Occipital lobe (tissue), 2 donors: ENCODE results near the gene ZNF318. TPM values are rescaled to one million over a fixed set of nuclear protein-coding genes. Genes with fewer than 3 reads are reported as not detected.

Experiments used
- DNase-seq: peaks from one replicate; lab custom pipeline; 2025; lab: John Stamatoyannopoulos, UW
- total RNA-seq: library from RNA; depleted of rRNA; stranded (reverse); fragments of >200 nt; gene quantifications from one replicate; pipeline ENCODE4 v1.2.3, GENCODE V29; 2014

The ZNF318 gene
- total RNA-seq, 1 donor from 2014 or later = 12.9 TPM

DNA sequence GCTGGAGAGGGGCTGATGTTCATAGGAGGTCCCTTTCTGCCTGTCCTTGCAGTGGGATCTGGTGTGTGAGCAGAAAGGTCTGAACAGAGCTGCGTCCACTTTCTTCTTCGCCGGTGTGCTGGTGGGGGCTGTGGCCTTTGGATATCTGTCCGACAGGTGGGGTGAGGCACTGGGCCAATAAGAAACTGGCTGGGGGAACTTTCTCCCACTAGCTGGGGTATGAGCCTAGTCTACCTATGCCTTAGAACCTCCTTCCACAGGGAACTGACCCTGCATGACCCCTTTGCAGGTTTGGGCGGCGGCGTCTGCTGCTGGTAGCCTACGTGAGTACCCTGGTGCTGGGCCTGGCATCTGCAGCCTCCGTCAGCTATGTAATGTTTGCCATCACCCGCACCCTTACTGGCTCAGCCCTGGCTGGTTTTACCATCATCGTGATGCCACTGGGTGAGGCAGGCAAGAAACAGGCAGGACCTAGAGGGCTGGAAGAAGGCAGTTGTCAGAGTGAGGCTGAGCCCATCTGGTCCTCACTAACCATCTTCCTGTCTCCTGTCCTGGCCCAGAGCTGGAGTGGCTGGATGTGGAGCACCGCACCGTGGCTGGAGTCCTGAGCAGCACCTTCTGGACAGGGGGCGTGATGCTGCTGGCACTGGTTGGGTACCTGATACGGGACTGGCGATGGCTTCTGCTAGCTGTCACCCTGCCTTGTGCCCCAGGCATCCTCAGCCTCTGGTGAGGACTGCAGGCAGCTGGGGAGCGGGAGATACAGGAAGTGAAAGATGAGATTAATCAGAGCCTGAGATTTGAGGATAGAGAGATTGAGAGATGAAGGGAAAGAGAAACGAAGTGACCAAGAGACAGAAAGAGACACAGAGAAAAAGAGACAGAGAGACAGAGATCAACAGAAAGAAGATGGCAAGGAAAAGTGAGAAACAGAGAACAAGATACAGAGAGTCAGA is 69.8 kb downstream of the ZNF318 start:
- DNase-seq = no peak

GRCh38 chr6:43298565-43299337 is 70.7 kb downstream of the ZNF318 start:
- DNase-seq = no peak

DNA sequence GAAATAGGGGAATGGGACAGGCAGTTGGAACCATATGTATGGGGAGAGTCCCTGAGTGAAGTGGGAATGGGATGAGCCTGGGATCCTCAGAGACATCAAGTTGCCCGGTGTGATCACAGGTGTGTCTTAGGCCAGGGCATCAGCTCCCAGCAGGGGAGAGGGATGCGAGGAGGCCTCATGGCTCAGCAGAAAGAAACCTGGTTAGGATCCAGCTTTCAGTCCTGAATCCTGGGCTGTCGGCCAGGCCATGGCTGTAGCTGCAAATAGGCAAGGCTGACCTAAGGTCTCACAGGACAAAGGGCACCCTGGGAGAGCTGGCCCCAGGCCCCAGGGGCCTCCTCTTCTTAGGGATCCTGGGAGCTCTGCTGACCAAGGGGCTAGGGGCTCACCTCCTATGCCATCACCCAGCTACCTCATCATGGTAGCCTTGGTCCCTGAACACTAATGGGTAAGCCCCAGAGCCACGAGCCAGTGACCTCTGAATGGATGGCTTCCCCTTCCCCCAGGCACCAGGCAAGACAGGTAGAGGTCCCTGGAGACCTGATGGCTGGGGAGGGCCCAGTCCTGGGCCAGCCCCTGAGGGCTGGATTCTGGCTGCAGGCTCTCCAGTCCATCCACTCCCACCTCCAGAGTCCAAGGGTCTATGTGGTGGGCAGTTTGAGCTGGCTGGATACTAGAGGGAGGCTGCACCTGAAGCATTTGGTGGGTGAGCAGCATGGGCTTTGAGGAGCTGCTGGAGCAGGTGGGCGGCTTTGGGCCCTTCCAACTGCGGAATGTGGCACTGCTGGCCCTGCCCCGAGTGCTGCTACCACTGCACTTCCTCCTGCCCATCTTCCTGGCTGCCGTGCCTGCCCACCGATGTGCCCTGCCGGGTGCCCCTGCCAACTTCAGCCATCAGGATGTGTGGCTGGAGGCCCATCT is 71.5 kb downstream of the ZNF318 start, which contains the start of gene SLC22A7:
Gene SLC22A7, plus strand, starts transcription at position 617 of the 921 bp plus-strand sequence. Its CDS starts 99 bp downstream, at position 716.
- DNase-seq = no peak

- DNase-seq = no peak
Observed at GRCh38 chr6:43296780-43297497, 72.5 kb downstream of the ZNF318 start.

DNA sequence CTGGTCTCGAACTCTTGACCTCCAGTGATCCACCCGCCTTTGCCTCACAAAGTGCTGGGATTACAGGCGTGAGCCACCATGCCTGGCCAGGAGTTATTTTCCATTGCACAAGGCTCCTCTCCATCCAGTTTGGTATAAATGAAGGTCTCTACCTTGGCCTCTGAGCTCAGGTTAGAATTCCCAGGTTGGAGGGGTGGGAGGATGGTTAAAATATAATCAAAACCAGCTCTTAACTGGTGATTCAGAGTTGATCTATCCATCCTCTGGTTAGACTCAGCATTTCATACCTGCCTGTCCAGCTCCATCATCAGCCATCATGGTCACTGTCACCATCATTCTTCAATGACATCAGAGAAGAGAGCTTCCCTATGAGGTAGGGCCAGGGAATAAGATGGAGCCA is 74.0 kb downstream of the ZNF318 start:
- no peak for DNase-seq

GRCh38 chr6:43294536-43294935 is 74.9 kb downstream of the ZNF318 start:
- DNase-seq = no peak

DNA sequence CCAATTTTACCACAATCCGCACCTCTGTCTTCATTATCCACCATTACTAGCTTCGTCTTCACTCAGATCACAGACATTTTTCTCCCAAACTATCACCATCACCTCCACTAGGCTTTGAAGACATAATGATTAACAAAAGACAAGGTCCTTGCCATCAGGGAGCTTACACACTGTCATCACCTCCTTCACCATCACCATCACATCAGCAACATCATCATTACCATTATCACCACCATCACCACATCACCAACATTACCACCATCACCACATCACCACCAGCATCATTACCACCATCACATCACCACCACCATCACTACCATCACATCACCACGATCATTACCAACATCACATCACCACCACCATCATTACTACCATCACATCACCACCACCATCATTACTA is 75.7 kb downstream of the ZNF318 start:
- DNase-seq = no peak

GRCh38 chr6:43292763-43293318 is 76.6 kb downstream of the ZNF318 start:
- no peak for DNase-seq

- no peak for DNase-seq
Observed at GRCh38 chr6:43292341-43292740, 77.1 kb downstream of the ZNF318 start.

DNA sequence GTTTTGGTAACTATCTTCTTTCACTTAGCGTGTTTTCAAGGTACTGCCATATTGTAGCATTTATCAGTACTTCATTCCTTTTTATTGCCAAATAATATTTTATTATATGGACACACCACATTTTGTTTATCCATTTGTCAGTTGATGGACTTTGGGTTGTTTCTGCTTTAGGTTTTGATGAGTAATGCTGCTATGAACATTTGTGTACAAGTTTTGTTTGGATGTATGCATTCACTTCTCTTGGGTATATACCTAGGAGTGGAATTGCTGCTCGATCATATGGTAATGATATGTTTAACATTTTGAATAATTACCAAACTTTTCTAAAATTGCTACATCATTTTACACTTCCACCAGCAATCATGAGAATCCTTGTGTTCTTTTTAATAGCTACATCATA is 77.7 kb downstream of the ZNF318 start:
- no peak for DNase-seq

DNA sequence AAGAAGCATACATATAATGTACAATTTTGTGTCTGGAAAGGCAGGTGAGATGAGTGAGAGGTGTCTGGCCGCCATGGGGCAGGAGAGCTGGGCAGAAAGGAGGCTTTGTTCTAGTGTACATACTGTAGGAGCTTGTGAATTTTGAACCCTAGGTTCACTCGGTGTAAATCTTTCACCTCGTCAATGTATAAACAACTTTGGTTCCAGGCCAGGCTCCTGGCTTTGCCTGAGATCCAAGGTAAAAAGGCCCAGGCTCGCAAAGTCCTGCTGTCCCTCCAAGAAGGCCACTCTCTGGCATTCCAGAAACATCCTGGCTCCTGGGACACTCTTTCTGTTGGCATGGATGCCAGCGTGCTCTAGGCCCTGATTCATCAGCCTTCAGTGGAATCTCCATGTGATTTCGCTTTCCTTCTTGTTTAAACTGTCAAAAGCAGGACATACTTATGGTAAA is 78.5 kb downstream of the ZNF318 start:
- no peak for DNase-seq

GRCh38 chr6:43290339-43290904 is 79.0 kb downstream of the ZNF318 start:
- DNase-seq = no peak

- no peak for DNase-seq
Observed at GRCh38 chr6:43287717-43288679, 81.4 kb downstream of the ZNF318 start.

DNA sequence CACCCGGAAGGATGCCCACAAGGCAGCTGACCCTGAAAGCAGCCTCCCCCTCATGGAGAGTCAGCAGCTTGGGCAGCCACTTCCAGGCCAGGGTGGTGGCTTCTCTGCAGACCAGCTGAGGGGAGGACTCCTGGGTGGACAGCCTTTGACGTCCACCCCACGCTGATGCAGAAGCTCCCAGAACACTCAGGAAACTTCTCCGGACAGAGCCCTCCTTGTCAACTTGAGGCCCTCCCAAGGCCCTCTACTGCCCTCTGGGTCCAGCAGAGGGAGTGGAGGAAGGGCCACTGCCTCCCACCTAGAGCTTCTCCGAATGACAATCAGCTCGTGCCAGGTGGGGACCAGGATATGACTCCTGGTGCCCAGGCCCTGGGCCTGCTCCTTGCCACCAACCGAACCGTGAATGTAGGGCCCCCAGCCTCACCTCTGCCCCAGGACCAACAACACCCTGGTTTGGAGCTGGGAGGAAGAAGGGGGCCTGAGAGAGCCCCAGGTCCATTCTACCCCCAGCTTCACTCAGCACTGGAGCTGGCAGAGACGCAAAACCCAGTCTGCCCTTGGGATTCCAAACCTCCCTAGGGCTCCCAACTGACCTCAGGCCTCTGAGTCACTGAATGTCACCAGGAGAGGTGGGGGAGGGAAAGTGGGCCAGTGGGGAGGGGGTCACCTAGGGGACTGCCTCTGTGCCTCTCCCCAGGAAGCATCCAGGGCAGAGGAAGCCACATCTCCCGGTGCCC is 82.3 kb downstream of the ZNF318 start:
- DNase-seq = no peak

GRCh38 chr6:43286456-43286979 is 82.9 kb downstream of the ZNF318 start:
- no peak for DNase-seq
